Activated CD4-positive, alpha-beta T cell treated with anti-CD3 and anti-CD28 coated beads, Interleukin-2, amount 50 U/mL, for 24 hours (primary cell): ENCODE data around the gene RASGRP3.

Source experiments
- DNase-seq, 2 donors: peaks; one replicate each; pipeline ENCODE4 v3.0.0-alpha.2; 2020; ENCODE audit warnings: low read depth in 1 of 2, low spot score in 1 of 2

Gene RASGRP3

DNA sequence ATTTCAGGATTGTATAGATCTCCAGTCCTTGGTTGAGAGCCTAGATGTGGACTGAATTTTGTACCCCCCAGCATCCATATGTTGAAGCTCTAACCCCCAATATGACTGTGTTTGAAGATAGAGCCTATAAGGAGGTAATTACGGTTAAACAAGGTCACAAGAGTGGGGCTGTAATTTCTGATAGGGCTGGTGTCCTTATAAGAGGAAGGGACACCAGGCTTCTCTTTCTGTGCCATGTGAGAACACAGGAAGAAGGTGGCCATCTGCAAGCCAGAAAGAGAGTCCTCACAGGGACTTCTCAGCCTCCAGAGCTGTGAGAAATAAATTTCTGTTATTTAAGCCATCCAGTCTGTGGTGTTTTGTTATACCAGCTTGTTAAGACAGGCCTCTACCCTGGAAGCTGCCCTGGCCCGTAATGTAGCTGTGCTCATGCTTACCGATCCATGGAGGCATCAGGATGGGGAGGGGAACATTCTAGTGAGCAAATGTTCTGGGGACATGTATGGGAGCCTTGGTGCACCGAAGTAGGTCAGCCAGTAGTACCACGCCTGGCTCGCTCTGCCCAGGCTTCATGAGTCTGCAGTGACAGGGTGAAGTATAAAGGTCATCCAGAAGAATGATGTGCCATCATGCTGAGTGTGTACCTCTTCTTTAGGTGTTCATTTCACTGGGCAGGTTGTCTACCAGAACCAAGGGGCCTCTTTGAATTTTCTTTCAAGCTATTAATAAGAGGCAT lies 16.1 kb downstream of the RASGRP3 start:
- no peak for DNase-seq

DNA sequence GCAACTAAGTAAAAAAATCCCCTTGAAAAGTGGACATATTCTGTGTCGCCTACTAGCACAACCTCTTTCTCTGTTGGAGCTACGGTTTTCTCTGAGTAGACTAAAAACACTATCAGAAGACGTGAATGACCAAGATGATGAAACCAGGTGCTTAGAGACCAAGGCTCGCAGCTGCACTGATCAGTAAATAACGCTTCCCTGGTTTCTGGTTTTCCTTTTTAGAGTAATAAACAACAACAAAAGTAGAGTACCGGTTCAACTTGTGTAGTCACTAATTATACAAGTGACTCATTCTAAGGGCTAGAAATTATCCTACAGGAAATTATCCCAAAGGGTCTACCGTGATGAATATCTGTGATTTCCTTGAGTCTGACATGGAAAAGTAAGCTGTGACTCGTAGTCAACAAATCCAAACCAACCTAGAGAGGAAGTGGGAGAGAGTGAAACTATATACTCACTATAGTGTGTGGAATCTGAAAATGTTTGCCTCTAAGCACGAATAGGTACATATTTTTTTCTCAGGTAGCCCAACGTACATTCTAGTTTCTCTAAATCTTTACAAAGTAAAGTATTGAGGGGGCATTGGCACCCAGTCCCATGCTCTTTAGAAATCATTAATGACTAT lies 17.8 kb downstream of the RASGRP3 start:
- no peak for DNase-seq

DNA sequence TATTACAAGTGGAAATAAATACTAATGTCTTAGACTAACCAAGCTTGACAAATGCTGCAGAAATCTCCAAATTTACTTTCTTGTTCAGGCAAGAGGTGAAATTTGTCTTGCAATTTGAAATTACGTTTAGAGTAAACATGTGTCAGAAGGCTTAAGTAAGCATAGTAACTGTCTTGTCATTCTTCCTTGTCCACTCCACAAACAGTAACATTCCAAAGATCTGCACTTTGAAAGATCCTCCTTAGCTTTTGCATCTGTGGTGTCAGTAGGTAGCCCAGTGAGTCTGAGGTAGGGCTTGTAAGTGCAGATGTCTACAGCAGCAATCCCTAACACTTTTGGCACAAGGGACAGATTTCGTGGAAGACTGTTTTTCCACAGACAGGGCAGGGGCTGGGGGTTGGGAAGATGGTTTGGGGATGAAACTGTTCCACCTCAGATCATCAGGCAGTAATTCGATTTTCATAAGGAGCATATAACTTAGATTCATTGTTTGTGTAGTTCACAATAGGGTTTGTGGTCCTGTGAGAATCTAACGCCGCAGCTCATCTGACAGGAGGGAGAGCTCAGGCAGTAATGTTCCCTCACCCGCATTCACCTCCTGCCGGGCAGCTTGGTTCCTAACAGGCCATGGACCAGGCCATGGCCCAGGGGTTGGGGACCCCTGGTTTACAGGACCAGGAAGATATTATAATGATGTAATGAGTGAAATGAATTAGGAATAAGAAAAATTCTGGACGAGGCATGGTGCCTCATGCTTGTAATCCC lies 18.6 kb downstream of the RASGRP3 start:
- no peak for DNase-seq

DNA sequence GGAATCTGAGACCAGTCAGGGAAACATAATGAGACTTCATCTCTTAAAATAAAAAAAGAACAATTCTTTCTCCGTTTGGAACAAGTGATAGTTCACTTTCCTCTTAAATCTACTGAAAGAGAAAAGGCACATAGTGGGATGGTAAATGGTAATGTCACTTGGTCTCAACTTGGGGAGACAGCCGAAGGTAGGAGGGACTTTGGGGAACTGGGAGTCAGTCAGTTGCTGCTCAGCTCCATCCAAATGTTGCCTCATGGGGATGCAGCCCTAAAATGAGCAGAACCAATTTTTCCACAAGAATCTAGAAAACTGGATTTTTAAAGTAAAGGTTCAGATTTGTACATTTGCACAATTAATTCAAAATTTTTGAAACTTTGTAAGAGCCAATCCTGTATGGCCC lies 19.2 kb downstream of the RASGRP3 start:
- no peak for DNase-seq

DNA sequence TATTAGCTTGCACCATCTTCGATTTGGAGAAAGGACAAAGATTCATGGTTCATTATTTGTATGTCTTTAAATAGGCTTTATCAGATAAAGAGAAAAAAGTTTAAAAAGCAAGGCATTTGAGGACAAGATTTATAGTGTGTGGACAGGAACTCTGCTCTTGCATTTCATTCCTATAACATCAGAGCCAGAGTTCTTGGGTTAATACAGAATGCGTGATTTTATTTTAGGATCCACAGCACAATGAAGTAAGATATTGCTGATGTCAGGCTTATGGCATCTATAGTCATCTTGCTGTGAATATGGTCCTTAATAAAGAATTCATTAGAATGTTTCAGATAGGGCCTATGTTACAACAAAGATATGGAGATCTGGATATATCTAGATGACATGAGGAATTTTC lies 19.7 kb downstream of the RASGRP3 start:
- DNase-seq = no peak

DNA sequence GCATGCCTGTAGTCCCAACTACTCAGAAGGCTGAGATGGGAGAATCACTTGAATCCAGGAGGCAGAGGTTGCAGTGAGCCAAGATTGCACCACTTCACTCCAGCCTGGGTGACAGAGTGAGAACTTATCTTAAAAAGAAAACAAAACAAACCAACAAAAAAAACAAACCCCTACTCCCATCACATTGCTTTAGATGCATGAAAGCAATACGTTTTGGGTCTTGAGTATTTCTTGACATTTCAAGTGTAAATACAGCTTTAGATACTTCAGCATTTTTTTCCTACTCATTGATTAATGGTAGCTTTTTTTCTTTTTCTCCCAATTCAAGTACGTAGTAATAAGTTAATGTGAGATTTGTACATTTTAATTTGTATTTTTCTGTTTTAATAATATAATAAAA lies 20.3 kb downstream of the RASGRP3 start:
- no peak for DNase-seq

DNA sequence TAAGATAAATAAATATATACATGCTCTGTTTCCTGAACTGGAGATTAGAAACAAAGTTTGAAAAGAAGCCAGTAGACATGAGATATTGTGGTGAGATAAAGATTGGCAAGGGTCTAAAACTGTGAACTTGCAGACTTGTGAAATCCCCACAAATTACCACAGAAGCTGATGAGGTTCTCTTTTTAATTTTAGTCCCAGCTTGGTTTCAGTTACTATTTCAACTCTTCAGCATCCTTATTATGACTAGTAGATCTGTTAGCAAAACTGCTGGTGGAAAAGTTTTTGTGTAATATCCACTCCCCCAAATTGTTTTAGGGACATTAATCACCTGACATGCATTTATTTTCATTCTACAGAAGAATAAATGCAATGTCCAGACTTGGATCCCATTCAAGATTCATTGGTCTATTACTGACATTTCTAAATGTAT lies 20.8 kb downstream of the RASGRP3 start:
- DNase-seq = peak in 1 of 2 donors; percentile 6

DNA sequence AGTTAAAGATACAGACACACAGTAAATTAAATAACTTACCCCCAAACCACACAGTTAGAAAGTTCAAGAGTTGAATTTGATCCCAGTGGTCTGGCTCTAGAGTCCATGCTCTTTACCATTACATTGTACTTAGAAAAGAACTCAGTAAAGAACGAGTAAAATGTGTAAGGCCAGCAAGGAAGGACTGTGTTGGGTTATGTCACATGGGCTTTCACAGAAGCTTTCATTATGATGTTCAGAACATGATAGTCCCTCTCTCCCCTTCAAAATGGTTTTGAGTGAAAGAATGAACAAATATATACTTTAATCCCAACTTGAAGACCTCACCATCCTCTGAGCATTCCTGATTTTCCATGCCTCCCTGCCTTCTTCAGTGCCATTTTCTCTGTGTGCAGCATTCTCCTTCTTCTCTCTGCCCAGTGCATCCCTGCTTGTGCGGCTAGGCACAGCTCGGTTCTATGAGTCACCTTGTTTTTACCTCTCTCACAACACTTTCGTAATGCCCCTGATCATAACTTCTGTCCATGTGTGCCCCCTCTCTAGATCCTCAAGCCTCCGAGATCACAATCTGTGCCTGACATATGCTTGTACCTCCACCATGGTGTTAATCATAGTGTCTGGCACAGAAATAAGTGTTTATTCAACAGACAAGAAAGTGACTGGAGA lies 22.0 kb downstream of the RASGRP3 start:
- no peak for DNase-seq

DNA sequence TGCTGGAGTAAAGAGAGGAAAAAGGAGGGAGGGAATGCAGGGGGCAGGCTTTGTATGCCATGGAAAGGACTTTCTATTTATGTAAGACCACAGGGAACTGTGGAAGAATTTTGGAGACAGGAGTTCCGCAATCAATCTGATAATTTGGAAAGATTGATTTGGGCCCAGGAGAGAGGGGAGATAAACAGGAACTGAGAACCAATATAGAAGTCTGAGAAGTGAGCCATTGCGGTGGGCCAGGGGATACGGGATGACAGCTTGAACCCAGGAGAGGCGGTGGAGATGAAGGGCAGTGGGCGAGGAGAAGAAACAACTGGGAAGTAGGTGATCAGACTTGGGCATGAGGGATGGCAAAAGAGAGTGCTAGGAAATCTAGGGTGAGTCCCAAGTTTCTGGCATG lies 23.7 kb downstream of the RASGRP3 start:
- no peak for DNase-seq

DNA sequence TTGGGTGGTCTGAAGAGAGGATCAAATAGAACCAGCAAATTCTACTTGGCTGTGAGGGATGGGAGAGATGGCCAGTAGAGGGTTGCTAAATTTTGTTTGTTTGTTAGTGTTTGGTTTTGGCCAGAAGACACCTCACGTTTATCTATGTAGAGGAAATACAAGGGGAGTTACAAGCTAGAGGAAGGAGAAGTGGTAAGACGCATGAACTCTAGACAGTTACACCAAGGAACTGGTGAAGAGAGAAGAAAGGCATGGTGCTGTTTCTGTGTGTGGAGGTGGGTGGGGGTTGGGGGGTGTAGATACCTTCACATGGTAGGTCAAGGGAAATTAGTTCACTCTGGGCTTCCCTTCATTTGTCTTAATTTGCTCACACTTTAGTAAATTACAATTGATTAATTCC lies 25.6 kb downstream of the RASGRP3 start:
- no peak for DNase-seq

DNA sequence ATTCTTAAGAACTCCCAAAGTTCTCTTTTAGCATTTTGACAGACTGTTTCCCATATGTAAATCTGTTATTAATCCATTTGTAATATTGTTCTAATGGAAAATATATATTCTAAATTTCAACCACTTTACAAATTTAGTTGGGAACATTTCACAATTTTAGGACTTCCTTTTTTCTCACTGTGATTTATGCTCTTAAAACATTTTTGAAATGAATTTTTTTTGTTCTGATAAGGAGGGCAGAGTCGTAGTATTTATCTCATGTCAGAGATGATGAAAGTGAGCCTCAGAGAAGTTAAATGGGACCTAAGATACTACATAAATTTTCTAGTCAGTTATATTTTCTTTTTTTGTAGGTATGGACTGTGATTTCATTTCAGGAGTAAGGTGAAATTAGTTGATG lies 26.6 kb downstream of the RASGRP3 start:
- no peak for DNase-seq

DNA sequence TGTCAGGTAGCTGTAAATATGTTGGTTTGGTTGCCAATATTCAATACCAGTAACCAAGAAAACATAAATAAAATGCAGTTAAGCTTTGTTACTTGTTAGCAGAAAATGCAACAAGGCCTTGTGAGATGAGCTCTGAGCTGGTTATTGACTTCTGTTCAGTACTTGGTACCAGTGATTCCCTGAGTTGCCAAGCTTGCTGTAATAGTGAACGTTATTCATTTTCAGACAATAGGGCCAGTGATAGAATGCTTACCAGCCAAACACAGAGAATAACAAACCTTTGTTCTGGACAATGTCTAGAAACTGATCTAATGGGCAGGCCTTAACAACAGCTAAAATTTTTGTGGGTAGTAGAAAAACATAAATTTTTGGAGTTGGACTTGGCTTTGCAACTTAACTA lies 29.5 kb downstream of the RASGRP3 start:
- DNase-seq = no peak

DNA sequence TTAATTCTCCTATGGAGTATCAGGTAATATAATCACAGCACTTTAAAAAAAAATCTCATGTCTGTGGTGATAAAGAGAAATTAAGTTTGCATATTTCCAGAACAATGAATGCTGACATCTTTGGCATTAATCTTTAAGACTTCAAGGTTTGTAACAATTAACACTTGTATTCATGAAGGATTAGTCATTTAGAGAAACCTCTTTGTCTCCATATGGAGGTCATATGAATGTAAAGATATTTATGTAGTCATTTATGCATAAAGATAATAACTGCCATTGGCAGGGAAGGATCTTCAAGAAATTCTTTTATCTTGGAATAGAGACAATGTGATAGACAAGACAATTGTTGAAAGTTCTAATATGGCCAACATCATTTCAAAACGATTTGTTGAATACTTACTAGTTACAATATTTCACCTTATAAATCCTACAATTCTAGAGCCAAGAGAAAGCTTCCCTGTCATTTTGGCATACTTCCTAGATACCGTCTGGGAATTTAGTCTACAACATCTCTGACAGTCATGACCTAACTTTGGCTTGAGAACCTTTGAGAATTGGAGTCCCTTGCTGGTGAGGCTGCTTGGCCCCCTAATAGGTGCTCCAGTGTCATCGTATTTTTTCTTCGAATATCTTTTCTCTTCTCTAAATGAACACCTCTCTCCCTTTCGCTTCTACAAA lies 33.6 kb downstream of the RASGRP3 start:
- no peak for DNase-seq

DNA sequence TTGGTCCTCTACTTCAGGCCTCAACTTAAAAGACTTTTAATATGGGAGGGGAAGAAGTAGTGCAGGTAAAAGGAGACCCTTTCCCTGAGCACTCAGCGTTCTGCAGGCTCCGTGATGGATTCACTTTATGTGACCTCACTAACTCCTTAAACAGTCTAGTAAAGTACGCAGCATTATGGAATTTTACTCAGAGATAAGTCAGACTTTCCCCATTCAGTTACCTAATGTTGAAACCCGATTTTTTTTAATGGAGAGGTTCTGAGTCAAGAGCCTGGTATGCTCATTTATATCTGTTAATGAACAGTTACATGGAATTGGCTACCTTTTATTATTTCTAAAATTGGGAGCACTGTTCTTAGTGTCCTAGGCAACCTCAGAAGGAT lies 34.1 kb downstream of the RASGRP3 start:
- no peak for DNase-seq

DNA sequence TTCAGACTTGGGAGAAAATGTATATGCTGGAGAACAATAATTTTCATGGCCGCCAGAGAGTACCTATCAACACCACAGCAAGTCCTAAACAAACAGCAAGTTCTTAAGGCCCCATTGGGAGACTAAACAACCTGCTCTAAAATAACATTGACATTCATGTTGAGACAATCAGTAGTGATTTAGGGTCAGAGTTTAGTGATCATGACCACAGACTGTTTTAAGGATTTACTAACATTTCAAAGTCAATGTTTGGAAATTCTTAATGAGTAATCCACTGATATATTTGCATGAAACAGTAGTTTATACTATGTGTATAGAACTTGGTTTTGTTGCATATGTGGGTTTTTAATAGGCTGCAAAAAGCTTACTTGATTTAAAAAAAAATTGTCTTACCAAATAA lies 34.7 kb downstream of the RASGRP3 start:
- no peak for DNase-seq

DNA sequence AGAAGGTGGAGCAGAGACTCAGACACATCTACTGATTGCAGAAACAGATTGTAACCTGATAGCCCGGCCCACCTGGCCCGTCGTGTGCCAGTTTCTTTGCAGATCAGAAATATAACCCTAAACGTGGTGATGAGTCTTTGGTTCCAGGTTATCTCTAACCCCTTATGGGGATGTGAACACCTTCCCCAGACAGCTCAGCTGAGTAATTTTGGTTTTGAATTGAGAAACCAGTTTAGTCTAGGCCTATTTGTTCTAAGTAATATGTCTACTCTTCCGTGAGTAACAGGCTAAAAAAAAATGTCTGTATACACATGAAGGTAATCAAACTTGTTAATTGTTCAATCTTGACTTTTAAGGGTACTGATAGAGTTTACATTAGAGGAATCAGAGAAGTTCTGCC lies 35.7 kb downstream of the RASGRP3 start:
- no peak for DNase-seq

DNA sequence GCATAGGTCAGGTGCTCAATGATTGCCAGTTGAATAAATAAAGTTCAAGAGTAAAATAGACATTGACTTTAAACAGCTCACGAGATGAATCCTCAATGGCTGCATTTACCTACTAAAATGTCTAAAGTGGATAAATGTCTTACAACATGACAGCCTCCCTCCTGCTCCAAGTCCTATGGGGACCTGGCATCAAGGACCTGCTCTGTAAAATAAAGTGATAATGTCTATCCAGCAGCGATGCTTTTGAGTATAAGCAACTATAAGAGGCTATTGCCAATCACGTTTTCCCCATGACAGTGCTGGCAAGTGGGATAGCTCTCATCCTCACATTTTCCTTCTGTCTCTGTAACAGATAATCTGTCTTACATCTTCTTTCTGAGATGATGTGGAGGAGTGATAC lies 37.0 kb downstream of the RASGRP3 start:
- no peak for DNase-seq

DNA sequence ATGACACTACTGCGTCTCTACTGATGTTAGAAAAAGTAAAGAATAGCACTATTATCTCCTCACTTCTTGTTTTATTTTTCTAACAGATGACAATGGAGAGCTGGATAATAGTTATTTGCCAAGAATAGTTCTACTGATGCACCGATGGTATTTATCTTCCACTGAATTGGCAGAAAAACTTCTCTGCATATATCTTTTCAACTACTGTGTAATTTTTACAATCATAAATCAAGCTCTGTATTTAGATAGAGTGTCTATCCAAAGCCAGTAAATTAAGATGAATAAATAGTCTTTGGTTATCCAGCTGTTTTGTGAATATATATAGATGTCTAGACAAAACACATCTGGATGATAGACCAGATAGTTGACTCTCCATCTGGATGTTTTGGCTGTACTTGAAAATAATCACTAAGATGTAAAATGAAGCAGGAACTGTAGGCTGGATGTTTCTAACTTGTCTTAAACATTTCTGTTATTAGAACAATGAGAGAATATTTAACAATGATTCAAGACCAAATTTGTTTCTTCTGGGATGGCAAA lies 40.1 kb downstream of the RASGRP3 start:
- no peak for DNase-seq

DNA sequence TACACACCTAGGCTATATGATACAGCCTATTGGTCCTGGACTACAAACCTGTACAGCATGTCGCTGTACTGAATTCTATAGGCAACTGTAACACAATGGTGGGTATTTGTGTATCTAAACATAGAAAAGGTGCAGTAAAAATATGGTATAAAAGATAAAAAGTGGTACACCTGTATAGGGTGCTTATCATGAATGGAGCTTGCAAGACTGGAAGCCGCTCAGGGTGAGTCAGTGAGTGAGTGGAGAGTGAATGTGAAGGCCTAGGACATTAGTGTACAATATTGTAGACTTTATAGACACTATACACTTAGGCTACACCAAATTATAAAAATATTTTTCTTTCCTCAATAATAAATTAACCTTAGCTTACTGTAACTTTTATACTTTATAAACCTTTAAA lies 41.8 kb downstream of the RASGRP3 start:
- no peak for DNase-seq

DNA sequence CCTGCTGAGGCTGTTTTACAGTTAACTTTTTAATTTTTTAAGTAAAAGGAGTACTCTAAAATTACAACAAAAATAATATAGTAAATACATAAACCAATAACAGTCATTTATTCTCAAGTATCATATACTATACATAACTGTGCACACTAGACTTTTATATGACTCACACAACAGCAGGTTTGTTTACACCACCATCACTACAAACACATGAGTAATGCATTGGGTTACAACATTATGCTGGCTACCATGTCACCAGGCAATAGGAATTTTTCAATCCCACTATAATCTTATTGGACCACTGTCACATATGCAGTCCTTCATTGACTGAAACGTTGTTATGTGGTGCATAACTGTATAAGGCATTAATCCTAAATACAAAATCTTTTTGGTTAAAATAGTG lies 42.5 kb downstream of the RASGRP3 start:
- DNase-seq = no peak

DNA sequence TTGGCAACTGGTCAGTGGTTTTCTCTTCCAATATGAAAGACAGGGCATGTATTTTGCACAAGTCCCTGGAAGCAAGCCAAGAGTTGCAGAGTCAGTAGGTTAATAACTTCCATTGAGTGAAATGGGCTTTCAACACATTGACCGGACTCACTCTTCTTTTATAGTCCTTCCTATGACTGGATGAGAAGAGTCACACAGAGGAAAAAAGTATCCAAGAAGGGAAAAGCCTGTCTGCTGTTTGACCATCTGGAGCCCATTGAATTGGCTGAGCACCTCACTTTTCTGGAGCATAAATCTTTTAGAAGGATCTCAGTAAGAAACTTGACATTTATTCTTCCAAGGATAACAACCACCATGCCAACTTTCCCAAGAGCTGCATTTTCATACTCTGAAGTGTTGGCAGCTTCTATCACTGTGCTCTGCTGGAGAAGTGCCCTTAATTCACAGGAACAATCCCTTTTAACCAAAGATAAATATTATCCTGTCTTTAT lies 45.4 kb downstream of the RASGRP3 start:
- no peak for DNase-seq
